Transverse colon (tissue), 4 donors: ENCODE measurements around the gene B4GAT1. TPM values are rescaled to one million over a fixed set of nuclear protein-coding genes. Genes with fewer than 3 reads are reported as not detected.

Source experiments
- DNase-seq: peaks from one replicate; pipeline ENCODE4 v3.0.0-alpha.2; 2019
- H3K27ac ChIP-seq, 4 donors: fragments of 200-600 bp; sonication (generic); 2 replicates each; pipeline ENCODE4 v1.5.1; 2016 to 2018; ENCODE audit warnings: inconsistent platforms in 4 of 4
- H3K27me3 ChIP-seq: fragments of 200-600 bp; sonication (generic); 2 replicates; pipeline ENCODE4 v1.5.1; 2017; ENCODE audit warnings: inconsistent platforms
- H3K36me3 ChIP-seq, 4 donors: fragments of 200-600 bp; sonication (generic); 2 replicates each; pipeline ENCODE4 v1.5.1; 2017 to 2019; ENCODE audit warnings: inconsistent platforms in 4 of 4
- H3K4me1 ChIP-seq, 4 donors: fragments of 200-600 bp; sonication (generic); 2 replicates each; pipeline ENCODE4 v1.5.1; 2017 to 2020; ENCODE audit warnings: inconsistent platforms in 4 of 4
- H3K4me3 ChIP-seq, 4 donors: fragments of 200-600 bp; sonication (generic); 1 replicate in 1 of 4; 2 replicates in 3 of 4; pipeline versions ENCODE4 v1.5.1 to v1.6.1; 2017 to 2019; ENCODE audit warnings: inconsistent platforms in 4 of 4
- H3K9me3 ChIP-seq, 2 donors: fragments of 200-600 bp; sonication (generic); 2 replicates each; pipeline ENCODE4 v1.5.1; 2017 to 2019; ENCODE audit warnings: inconsistent platforms in 2 of 2
- CTCF ChIP-seq, 5 experiments: fragments of 200-600 bp in 3 of 5; fragments of 450-650 bp in 2 of 5; sonication (generic) in 3 of 5; IDR thresholded peaks; 1 replicate in 2 of 5; 2 replicates in 3 of 5; pipeline ENCODE4 v1.5.1; 2016 to 2017; ENCODE audit warnings: antibody characterized with exemption in 5 of 5, inconsistent platforms in 3 of 5, mild to moderate bottlenecking in 2 of 5, moderate library complexity in 1 of 5
- EP300 ChIP-seq: sonication (generic); formaldehyde crosslinking; IDR thresholded peaks from one replicate; pipeline ENCODE4 v1.6.1; 2017; ENCODE audit warnings: antibody characterized with exemption, low read depth
- POLR2A ChIP-seq: fragments of 450-650 bp; IDR thresholded peaks from one replicate; pipeline ENCODE4 v1.6.1; 2016; ENCODE audit warnings: antibody characterized with exemption, mild to moderate bottlenecking, moderate library complexity
- POLR2AphosphoS5 ChIP-seq, 3 donors: sonication (generic); formaldehyde crosslinking; IDR thresholded peaks; one replicate each; pipeline ENCODE4 v1.6.1; 2016; ENCODE audit warnings: antibody characterized with exemption in 3 of 3
- WGBS, 2 donors: methylation state at CpG; one replicate each; pipeline ENCODE4 v1.1.5; 2018; ENCODE audit warnings: low coverage in 1 of 2; 5-methylcytosine and 5-hydroxymethylcytosine counted together
- in situ Hi-C, 4 donors: fragments of 200-750 bp; cut with MboI; loops; one replicate each; pipeline versions ENCODE4 v1.15.0 to v1.15.1; 2017; ENCODE audit warnings: low sequenced_read_pairs in 3 of 4, low pct_ligation_motif_present in 1 of 4, low pct_unique_long_range_greater_than_20kb in 1 of 4
- intact Hi-C: fragments of 100-400 bp; cut with DNase I; formaldehyde crosslinking; loops from one replicate; pipeline ENCODE4 v1.15.1; 2023; ENCODE audit warnings: low total_unique reads
- total RNA-seq, 4 donors: library from RNA; depleted of rRNA; stranded (reverse); fragments of >200 nt; gene quantifications; one replicate each; pipeline ENCODE4 v1.1.0, GENCODE V29; 2016

B4GAT1 gene
- total RNA-seq, 4 donors from 2014 or later: 21.8 to 31.8 (median 23.6) TPM

GRCh38 chr11:66366844-66367477 lies 19.5 kb upstream of the B4GAT1 start:
- peaks cover 0 to 19% (median 11%) of the 10 kb centered on the region in 4 donors for H3K4me1 ChIP-seq
- TF ChIP-seq CTCF (IDR thresholded peaks at IDR 0.05) (no peak), EP300 (no peak), POLR2A (no peak), POLR2AphosphoS5 (IDR thresholded peaks at IDR 0.05) (no peak)
- in situ Hi-C loops: no loop called here
- no peak overlapping the region for H3K4me3 ChIP-seq
- no peak for DNase-seq
- intact Hi-C loops: no loop called here
- WGBS, 2 donors: 91 to 97% methylated on average over 5 to 8 of the region's 8 CpGs
- H3K36me3 ChIP-seq: no peaks in the 10 kb centered on the region
- no peaks in the 10 kb centered on the region for H3K9me3 ChIP-seq
- H3K27me3 ChIP-seq: peaks cover 7% of the 10 kb centered on the region
- no peak overlapping the region for H3K27ac ChIP-seq

DNA sequence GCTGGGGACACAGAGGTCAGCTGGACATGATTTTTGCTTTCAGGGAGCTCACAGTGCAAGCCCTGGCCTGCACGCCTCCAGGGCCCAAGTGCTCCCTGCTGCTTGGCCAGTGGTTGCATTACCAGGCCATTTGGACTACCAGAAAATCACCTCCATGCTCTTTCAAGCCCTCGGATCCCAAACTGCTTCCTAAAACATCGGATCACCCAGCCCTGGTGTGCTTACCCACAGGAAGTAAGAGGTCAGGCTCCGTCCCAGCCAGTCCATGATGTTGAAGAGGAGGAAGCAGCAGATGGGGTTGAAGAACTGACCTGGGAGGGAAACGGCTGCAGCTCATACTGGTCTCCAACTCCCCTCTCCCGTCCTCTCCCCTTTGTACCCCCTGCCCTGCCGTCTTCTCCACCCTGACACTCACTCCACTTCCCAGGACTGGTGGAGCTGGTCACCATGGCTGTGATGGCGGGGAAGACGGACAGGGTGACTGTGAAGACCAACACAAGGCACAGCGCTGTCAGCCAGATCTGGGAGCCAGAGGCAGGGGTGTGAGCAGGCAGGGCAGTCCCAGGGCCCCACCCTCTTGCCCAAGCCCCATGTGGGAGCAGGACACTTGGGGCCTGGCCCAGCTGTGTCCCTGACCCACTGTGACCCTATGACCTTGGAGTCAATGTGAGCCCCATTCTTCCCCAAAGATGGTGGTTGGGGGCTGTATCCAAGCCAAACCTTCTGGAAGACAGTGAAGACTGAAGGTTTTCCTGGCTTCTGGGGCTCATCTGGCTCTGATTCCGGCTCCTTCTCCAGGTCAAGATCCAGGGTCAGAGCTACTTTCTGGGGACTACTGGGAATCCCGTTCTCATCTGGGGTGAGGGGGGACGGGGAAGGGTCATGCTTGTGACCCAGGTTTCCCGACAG lies 18.5 kb upstream of the B4GAT1 start:
- no peak for DNase-seq
- 80 to 82% methylated on average over 1 to 14 of the region's 14 CpGs for WGBS, 2 donors
- Histone ChIP-seq H3K4me3 (no peak overlapping the region), H3K4me1 (peaks cover 0 to 11% (median 6%) of the 10 kb centered on the region in 4 donors), H3K36me3 (no peaks in the 10 kb centered on the region), H3K27me3 (peaks cover 3% of the 10 kb centered on the region), H3K9me3 (no peaks in the 10 kb centered on the region), H3K27ac (no peak overlapping the region)
- intact Hi-C loops: no loop called here
- in situ Hi-C loops: no loop called here
- no peak for TF ChIP-seq POLR2AphosphoS5 (IDR thresholded peaks at IDR 0.05)
- no peak for TF ChIP-seq EP300
- no peak for TF ChIP-seq CTCF (IDR thresholded peaks at IDR 0.05)
- TF ChIP-seq POLR2A: no peak

DNA sequence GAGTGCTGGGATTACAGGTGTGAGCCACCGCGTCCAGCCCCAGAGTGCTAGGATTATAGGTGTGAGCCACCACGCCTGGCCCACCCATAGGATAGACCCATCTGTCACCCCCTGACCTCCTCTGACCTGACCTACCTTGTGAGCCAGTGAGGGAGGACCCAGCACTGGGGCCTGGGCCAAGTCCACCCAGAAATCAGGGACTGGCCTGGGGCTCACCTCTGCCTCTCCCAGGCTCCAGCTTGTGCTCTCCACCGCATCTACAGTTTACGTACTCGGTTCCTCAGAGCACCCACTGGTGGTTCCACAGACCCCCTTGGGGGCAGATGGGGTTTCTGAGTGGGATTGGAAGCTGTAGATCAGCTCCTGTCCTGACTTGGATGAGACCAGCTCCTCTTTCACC lies 17.7 kb upstream of the B4GAT1 start:
- Histone ChIP-seq H3K27ac (no peak overlapping the region), H3K36me3 (no peaks in the 10 kb centered on the region)

More for the DNA sequence above, 17.7 kb upstream of the B4GAT1 start:
- no peak for DNase-seq
- Histone ChIP-seq H3K27me3 (no peaks in the 10 kb centered on the region), H3K4me3 (no peak overlapping the region), H3K9me3 (no peaks in the 10 kb centered on the region), H3K4me1 (peaks cover 0 to 7% (median 3%) of the 10 kb centered on the region in 4 donors)
- TF ChIP-seq EP300: no peak
- TF ChIP-seq POLR2AphosphoS5 (IDR thresholded peaks at IDR 0.05): no peak
- TF ChIP-seq POLR2A: no peak
- TF ChIP-seq CTCF (IDR thresholded peaks at IDR 0.05): no peak
- intact Hi-C loops: no loop called here
- WGBS, 2 donors: 94% methylated on average over 6 of the region's 6 CpGs; no CpG with 5 or more reads in 1 of the 2 donors
- in situ Hi-C loops: no loop called here
